ENCODE measurements around the gene TTLL11. TPM values are rescaled to one million over a fixed set of nuclear protein-coding genes. Genes with fewer than 3 reads are reported as not detected.
A peak's percentile ranks its signal among the peaks of the same experiment; 100 is the strongest.

Gene TTLL11
- total RNA-seq, 4 donors from 2014 or later = 12.3 to 20.5 (median 15.3) TPM

GRCh38 chr9:121939643-121940042 is 153.5 kb downstream of the TTLL11 start:
- in situ Hi-C loops (cut with MboI; ENCODE audit: low sequenced_read_pairs in 4 of 4) = no loop called here

GRCh38 chr9:121938621-121939020 is 154.5 kb downstream of the TTLL11 start:
- no peak for TF ChIP-seq POLR2A (IDR thresholded peaks at IDR 0.05)
- TF ChIP-seq CTCF (IDR thresholded peaks at IDR 0.05 in 4 of 5, conservative IDR thresholded peaks at IDR 0.05 in 1 of 5) = no peak
- no peak overlapping the region for H3K4me3 ChIP-seq
- no peaks in the 10 kb centered on the region for H3K36me3 ChIP-seq
- no peaks in the 10 kb centered on the region for H3K4me1 ChIP-seq
- ATAC-seq = no peak
- no peaks in the 10 kb centered on the region for H3K9me3 ChIP-seq
- in situ Hi-C loops (cut with MboI; ENCODE audit: low sequenced_read_pairs in 4 of 4) (no loop called here), intact Hi-C loops (cut with DNase I; ENCODE audit: low total_unique reads) (no loop called here)
- DNase-seq = no peak
- H3K27ac ChIP-seq = no peak overlapping the region
- H3K27me3 ChIP-seq = no peaks in the 10 kb centered on the region

More at GRCh38 chr9:121939643-121940042, 153.5 kb downstream of the TTLL11 start:
- DNase-seq = no peak
- Histone ChIP-seq H3K36me3 (no peaks in the 10 kb centered on the region), H3K9me3 (no peaks in the 10 kb centered on the region), H3K4me3 (no peak overlapping the region), H3K27ac (no peak overlapping the region), H3K27me3 (no peaks in the 10 kb centered on the region), H3K4me1 (no peaks in the 10 kb centered on the region)
- TF ChIP-seq CTCF (IDR thresholded peaks at IDR 0.05 in 4 of 5, conservative IDR thresholded peaks at IDR 0.05 in 1 of 5) (no peak), POLR2A (IDR thresholded peaks at IDR 0.05) (no peak)
- ATAC-seq = no peak
- intact Hi-C loops (cut with DNase I; ENCODE audit: low total_unique reads) = no loop called here

- DNase-seq (no peak), ATAC-seq (no peak)
- Histone ChIP-seq H3K4me1 (no peaks in the 10 kb centered on the region), H3K36me3 (no peaks in the 10 kb centered on the region), H3K9me3 (no peaks in the 10 kb centered on the region), H3K27ac (no peak overlapping the region), H3K4me3 (no peak overlapping the region), H3K27me3 (no peaks in the 10 kb centered on the region)
- intact Hi-C loops (cut with DNase I; ENCODE audit: low total_unique reads) (no loop called here), in situ Hi-C loops (cut with MboI; ENCODE audit: low sequenced_read_pairs in 4 of 4) (no loop called here)
- TF ChIP-seq CTCF (IDR thresholded peaks at IDR 0.05 in 4 of 5, conservative IDR thresholded peaks at IDR 0.05 in 1 of 5) (no peak), POLR2A (IDR thresholded peaks at IDR 0.05) (no peak)
These were observed 155.9 kb downstream of the TTLL11 start for GRCh38 chr9:121937240-121937639.

- TF ChIP-seq POLR2A (IDR thresholded peaks at IDR 0.05) (no peak), CTCF (IDR thresholded peaks at IDR 0.05 in 4 of 5, conservative IDR thresholded peaks at IDR 0.05 in 1 of 5) (no peak)
- in situ Hi-C loops (cut with MboI; ENCODE audit: low sequenced_read_pairs in 4 of 4) (no loop called here), intact Hi-C loops (cut with DNase I; ENCODE audit: low total_unique reads) (no loop called here)
These were observed 157.4 kb downstream of the TTLL11 start for GRCh38 chr9:121935739-121936138.

GRCh38 chr9:121930956-121931355 is 162.2 kb downstream of the TTLL11 start:
- Histone ChIP-seq H3K36me3 (no peaks in the 10 kb centered on the region), H3K9me3 (no peaks in the 10 kb centered on the region), H3K27ac (no peak overlapping the region), H3K27me3 (no peaks in the 10 kb centered on the region), H3K4me3 (no peak overlapping the region), H3K4me1 (peaks cover 0 to 4% of the 10 kb centered on the region in 2 donors)
- DNase-seq (no peak), ATAC-seq (peak in 1 of 2 donors; percentile 27)
- TF ChIP-seq POLR2A (IDR thresholded peaks at IDR 0.05) (no peak), CTCF (IDR thresholded peaks at IDR 0.05 in 4 of 5, conservative IDR thresholded peaks at IDR 0.05 in 1 of 5) (no peak)
- in situ Hi-C loops (cut with MboI; ENCODE audit: low sequenced_read_pairs in 4 of 4) = no loop called here
- intact Hi-C loops (cut with DNase I; ENCODE audit: low total_unique reads) = no loop called here

More at GRCh38 chr9:121935739-121936138, 157.4 kb downstream of the TTLL11 start:
- no peak for ATAC-seq
- Histone ChIP-seq H3K27ac (no peak overlapping the region), H3K27me3 (no peaks in the 10 kb centered on the region), H3K9me3 (no peaks in the 10 kb centered on the region), H3K4me3 (no peak overlapping the region), H3K4me1 (peaks cover 0 to 4% of the 10 kb centered on the region in 2 donors), H3K36me3 (no peaks in the 10 kb centered on the region)
- DNase-seq = no peak
